GM12891 (cell line): ENCODE measurements around the gene MEX3A.
"Not testable (repeated sequence)": the region's sequence is repeated elsewhere in the genome, so short reads cannot be mapped to it uniquely, and the experiment has no call there.

Experiments used
- DNase-seq: peaks from one replicate; pipeline ENCODE4 v3.0.0; 2011; ENCODE audit warnings: low spot score; ENCODE audit not compliant: insufficient read length
- FAIRE-seq: peaks from 2 replicates; lab custom pipeline; 2011; peaks lifted over from hg19 to GRCh38; lab: Jason Lieb, UNC
- PAX5 ChIP-seq: IDR thresholded peaks from 2 replicates; pipeline ENCODE4 v1.6.1; 2011; ENCODE audit warnings: low read length, moderate library complexity, mild to moderate bottlenecking; ENCODE audit not compliant: insufficient read depth, severe bottlenecking
- POLR2A ChIP-seq: IDR thresholded peaks from 2 replicates; pipeline ENCODE4 v1.6.1; 2011; ENCODE audit warnings: low read depth, low read length, control low read depth
- POLR2AphosphoS5 ChIP-seq: IDR thresholded peaks from 2 replicates; pipeline ENCODE4 v1.6.1; 2011; ENCODE audit warnings: low read depth, low read length, control low read depth
- POU2F2 ChIP-seq: IDR thresholded peaks from 2 replicates; pipeline ENCODE4 v1.6.1; 2011; ENCODE audit warnings: low read depth, mild to moderate bottlenecking, control low read depth, low read length, moderate library complexity
- SPI1 ChIP-seq: IDR thresholded peaks from 2 replicates; pipeline ENCODE4 v1.6.1; 2011; ENCODE audit warnings: low read depth, low read length, control low read depth
- TAF1 ChIP-seq: IDR thresholded peaks from 2 replicates; pipeline ENCODE4 v1.6.1; 2011; ENCODE audit warnings: low read depth, low read length, control low read depth

MEX3A gene

GRCh38 chr1:156077430-156077760, 4.9 kb downstream of the MEX3A start:
- FAIRE-seq, result no peak
- DNase-seq, result no peak
- TF ChIP-seq PAX5, result no peak
- TF ChIP-seq POLR2A, result no peak
- no peak for TF ChIP-seq POLR2AphosphoS5
- TF ChIP-seq POU2F2, result no peak
- TF ChIP-seq TAF1, result no peak
- TF ChIP-seq SPI1, result no peak

- FAIRE-seq, result peak; percentile 50
- no peak for TF ChIP-seq POLR2AphosphoS5
- TF ChIP-seq PAX5, result no peak
- TF ChIP-seq POU2F2, result no peak
- TF ChIP-seq POLR2A, result no peak
- TF ChIP-seq TAF1, result no peak
- TF ChIP-seq SPI1, result no peak
- DNase-seq, result peak; percentile 60
Observed at GRCh38 chr1:156076609-156077429, 5.4 kb downstream of the MEX3A start.

DNA sequence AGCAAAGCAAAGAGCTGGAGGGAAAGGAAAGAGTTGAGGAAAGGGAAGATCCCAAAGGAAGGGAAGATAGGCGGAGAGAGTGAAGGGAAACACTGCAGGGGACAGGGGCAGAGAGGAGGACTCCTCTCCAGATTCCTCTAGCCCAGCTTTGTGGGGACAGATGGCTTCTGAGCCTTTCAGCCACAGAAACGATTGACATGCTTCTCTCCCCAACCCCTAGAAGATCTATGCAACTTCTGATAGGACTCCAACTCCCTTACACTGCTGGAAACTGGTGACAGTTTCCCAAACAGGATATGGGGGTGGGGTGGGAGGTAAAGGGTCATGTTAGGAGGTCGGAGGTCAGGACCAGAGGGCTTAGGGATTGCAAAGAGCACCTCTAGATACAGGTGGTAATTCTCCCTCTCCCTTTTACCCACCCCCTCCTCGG, 6.5 kb downstream of the MEX3A start:
- DNase-seq (no peak), FAIRE-seq (no peak)
- TF ChIP-seq POU2F2 (no peak), TAF1 (peak; percentile 21; the same call in 1 of the 2 replicates), POLR2A (no peak), PAX5 (no peak), SPI1 (no peak), POLR2AphosphoS5 (no peak)

DNA sequence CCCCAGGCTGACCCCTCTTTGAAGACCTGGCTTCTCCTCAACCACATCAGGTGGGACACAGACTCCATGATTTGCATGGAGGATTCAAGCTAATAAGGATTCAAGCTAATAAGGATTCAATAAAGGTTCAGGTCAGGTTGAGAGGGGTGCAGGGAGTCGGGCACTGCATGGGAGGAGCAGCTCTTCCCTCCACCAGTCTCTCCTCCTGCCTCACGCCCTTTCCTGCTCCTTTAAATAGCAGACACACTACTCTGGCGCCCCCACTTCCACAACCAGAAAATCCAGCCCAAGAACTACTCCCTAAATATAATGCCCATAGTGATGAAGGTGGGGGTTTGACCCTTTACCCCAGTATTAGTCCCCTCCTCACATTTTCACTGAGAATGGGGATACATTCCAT, 7.1 kb downstream of the MEX3A start:
- FAIRE-seq (no peak), DNase-seq (no peak)
- TF ChIP-seq PAX5, result no peak
- TF ChIP-seq POLR2AphosphoS5, result no peak
- no peak for TF ChIP-seq POLR2A
- TF ChIP-seq SPI1, result no peak
- no peak for TF ChIP-seq POU2F2
- no peak for TF ChIP-seq TAF1

DNA sequence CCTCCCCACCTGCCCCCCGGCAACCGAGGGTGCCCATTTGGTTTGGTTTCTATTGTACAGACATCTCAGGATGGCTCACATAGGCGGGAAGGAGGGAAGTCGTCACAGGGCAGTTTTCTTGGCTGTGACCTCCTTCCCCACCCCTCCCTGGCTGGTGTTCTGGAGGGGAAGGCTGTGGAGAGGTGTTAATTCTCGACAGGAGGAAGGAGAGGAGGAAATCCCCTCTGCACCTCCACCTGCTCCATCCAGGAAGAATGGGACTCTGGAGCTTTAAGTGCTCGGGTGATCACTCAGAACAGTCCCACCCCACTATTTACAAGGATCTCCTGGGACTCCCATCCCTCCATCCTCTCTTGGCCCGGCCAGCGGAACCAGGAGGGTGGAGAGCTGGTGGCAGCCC, 7.6 kb downstream of the MEX3A start:
- TF ChIP-seq PAX5, result no peak
- no peak for TF ChIP-seq POLR2AphosphoS5
- no peak for TF ChIP-seq TAF1
- TF ChIP-seq POU2F2, result no peak
- TF ChIP-seq SPI1, result no peak
- TF ChIP-seq POLR2A, result no peak
- DNase-seq, result no peak
- no peak for FAIRE-seq

GRCh38 chr1:156073740-156074139, 8.5 kb downstream of the MEX3A start:
- FAIRE-seq, result no peak

GRCh38 chr1:156073110-156073687, 9.1 kb downstream of the MEX3A start:
- no peak for FAIRE-seq
- DNase-seq, result no peak
- TF ChIP-seq POLR2A (no peak), TAF1 (no peak), POLR2AphosphoS5 (no peak), PAX5 (no peak), SPI1 (no peak), POU2F2 (no peak)

More at GRCh38 chr1:156073740-156074139, 8.5 kb downstream of the MEX3A start:
- no peak for DNase-seq
- no peak for TF ChIP-seq POLR2AphosphoS5
- no peak for TF ChIP-seq PAX5
- TF ChIP-seq POLR2A, result no peak
- TF ChIP-seq POU2F2, result no peak
- TF ChIP-seq TAF1, result no peak
- no peak for TF ChIP-seq SPI1

DNA sequence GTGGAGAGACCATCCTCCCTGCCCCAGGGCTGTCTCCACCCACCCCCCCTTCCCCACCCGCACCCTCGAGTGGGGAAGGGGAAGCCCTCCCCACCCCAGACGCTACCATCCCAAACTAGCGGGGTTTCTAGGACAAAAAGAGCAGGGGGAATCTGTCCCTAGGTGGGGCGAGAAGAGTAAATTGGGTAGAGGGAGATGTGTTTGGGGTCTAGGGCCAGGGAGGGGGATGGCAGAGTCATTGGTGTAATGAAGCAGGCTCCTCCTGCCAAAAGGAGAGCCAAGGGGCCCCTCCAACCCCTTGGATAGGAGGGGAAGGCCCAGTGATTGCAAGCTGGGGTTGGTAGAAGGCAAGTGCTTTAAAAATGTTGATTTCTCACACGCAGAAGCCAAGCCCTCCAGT, 10.0 kb downstream of the MEX3A start:
- no peak for FAIRE-seq
- DNase-seq, result no peak
- TF ChIP-seq TAF1, result no peak
- TF ChIP-seq POLR2AphosphoS5, result no peak
- TF ChIP-seq PAX5, result no peak
- TF ChIP-seq POU2F2, result no peak
- TF ChIP-seq SPI1, result no peak
- TF ChIP-seq POLR2A, result no peak

DNA sequence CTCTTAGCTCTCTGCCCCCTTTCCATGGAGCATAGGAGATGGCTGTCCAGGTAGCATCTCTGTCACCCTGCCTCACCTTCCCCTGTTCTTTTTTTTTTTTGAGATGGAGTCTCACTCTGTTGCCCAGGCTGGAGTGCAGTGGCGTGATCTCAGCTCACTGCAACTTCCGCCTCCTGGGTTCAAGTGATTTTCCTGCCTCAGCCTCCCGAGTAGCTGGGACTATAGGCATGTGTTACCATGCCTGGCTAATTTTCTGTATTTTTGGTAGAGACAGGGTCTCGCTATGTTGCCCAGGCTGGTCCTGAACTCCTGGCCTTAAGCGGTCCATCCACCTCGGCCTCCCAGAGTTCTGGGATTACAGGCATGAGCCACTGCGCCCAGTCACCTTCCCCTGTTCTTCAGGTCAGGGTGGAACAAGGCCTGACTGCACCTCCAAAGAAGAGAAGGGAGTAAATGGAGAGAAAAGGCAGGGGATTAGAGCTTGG, 10.9 kb downstream of the MEX3A start:
- FAIRE-seq, DNase-seq: not testable (repeated sequence)

DNA sequence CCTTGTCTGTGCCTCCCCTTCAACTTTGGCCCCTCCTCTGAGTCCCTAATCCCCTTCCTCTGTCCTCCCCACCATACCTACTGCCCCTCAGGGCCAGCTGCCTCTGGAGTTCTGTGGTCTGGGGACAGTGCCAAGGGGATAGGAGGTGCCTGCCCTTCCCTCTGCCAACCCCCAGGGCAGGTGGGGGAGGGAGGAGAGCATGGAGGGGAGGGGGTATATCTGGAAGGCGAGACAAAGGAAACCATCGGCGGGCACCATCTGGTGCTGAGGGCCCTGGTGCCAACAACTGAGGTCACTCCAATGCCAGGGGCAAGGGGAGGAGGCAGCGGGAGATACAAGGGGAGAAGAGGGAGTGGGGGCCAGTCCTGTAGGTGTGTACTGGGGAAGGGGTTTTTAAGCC, 11.7 kb downstream of the MEX3A start:
- no peak for DNase-seq
- TF ChIP-seq SPI1 (no peak), PAX5 (no peak)
- no peak for FAIRE-seq
